T-helper 2 cell treated with Interferon-gamma antibody and Interleukin-4, amounts not matched to agents 5 μg/mL and 100 μg/mL, for 36 hours (primary cell): ENCODE data around the gene BLOC1S2.
A peak's percentile ranks its signal among the peaks of the same experiment; 100 is the strongest.

Source experiments
- DNase-seq: peaks from one replicate; pipeline ENCODE4 v3.0.0; 2021; ENCODE audit warnings: low spot score
- H3K27ac Mint-ChIP-seq: one replicate; pipeline ENCODE4 v1.8.0; 2021; ENCODE audit warnings: mild to moderate bottlenecking, mixed read lengths
- H3K27me3 Mint-ChIP-seq: one replicate; pipeline ENCODE4 v1.8.0; 2021; ENCODE audit warnings: low read depth, mixed read lengths
- H3K36me3 Mint-ChIP-seq: one replicate; pipeline ENCODE4 v1.8.0; 2021; ENCODE audit warnings: low read depth, mixed read lengths
- H3K4me1 Mint-ChIP-seq: one replicate; pipeline ENCODE4 v1.8.0; 2021; ENCODE audit warnings: low read depth, mixed read lengths
- H3K4me3 Mint-ChIP-seq: one replicate; pipeline ENCODE4 v1.8.0; 2022; ENCODE audit warnings: mild to moderate bottlenecking, moderate library complexity, mixed read lengths
- H3K9me3 Mint-ChIP-seq: one replicate; pipeline ENCODE4 v1.8.0; 2021; ENCODE audit warnings: mixed read lengths

The BLOC1S2 gene

GRCh38 chr10:100286051-100287033 lies at the start of gene BLOC1S2:
TSS of gene BLOC1S2 (minus strand) at chr10:100286680. CDS start at chr10:100286659, 21 bp downstream.
- Mint-ChIP-seq H3K9me3 (no peaks in the 10 kb centered on the region), H3K4me1 (peaks cover 22% of the 10 kb centered on the region), H3K36me3 (peaks cover 7% of the 10 kb centered on the region), H3K27ac (peak within 1 kb of the TSS; percentile 97), H3K27me3 (no peaks in the 10 kb centered on the region), H3K4me3 (peak within 1 kb of the TSS; percentile 97)
- DNase-seq = peak; percentile 94

DNA sequence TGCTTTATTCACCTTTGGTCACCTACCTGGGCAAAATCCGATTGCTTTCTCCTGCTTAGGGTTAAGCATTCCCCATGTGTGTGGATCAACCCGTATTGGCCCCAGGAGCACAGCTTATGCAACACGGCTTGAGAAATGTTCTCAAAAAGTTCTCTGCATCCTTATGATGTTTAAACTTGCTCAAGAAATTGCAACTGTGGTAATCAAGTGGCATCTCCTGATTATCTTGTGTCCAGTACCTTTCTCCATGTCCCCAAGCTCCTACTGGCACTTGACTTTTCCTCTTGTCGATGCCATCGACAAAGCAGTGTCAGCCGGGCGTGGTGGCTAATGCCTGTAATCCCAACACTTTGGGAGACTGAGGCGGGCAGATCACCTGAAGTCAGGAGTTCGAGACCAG lies 48.3 kb upstream of the BLOC1S2 start:
- Mint-ChIP-seq H3K9me3 (no peaks in the 10 kb centered on the region), H3K27me3 (peaks cover 32% of the 10 kb centered on the region), H3K4me1 (peaks cover 11% of the 10 kb centered on the region), H3K27ac (no peak overlapping the region), H3K4me3 (no peak overlapping the region), H3K36me3 (no peaks in the 10 kb centered on the region)
- no peak for DNase-seq

- Mint-ChIP-seq H3K27me3 (peaks cover 32% of the 10 kb centered on the region), H3K4me3 (no peak overlapping the region)
- no peak for DNase-seq
Measured at GRCh38 chr10:100333661-100334440, 47.4 kb upstream of the BLOC1S2 start.

GRCh38 chr10:100333106-100333505 lies 46.6 kb upstream of the BLOC1S2 start:
- DNase-seq = no peak
- peaks cover 32% of the 10 kb centered on the region for H3K27me3 Mint-ChIP-seq
- H3K27ac Mint-ChIP-seq = no peak overlapping the region
- H3K36me3 Mint-ChIP-seq = no peaks in the 10 kb centered on the region
- peaks cover 3% of the 10 kb centered on the region for H3K4me1 Mint-ChIP-seq
- H3K4me3 Mint-ChIP-seq = no peak overlapping the region
- H3K9me3 Mint-ChIP-seq = no peaks in the 10 kb centered on the region

More at GRCh38 chr10:100333661-100334440, 47.4 kb upstream of the BLOC1S2 start:
- H3K36me3 Mint-ChIP-seq = no peaks in the 10 kb centered on the region
- H3K27ac Mint-ChIP-seq = no peak overlapping the region
- peaks cover 5% of the 10 kb centered on the region for H3K4me1 Mint-ChIP-seq
- no peaks in the 10 kb centered on the region for H3K9me3 Mint-ChIP-seq

GRCh38 chr10:100330079-100330478 lies 43.6 kb upstream of the BLOC1S2 start, which contains the start of gene PKD2L1:
TSS of gene PKD2L1 (minus strand) at chr10:100330228. CDS start at chr10:100330103, 125 bp downstream.
- DNase-seq = no peak
- Mint-ChIP-seq H3K27me3 (peaks cover 32% of the 10 kb centered on the region), H3K27ac (no peak within 1 kb of the TSS), H3K36me3 (no peaks in the 10 kb centered on the region), H3K4me1 (peaks cover 21% of the 10 kb centered on the region), H3K9me3 (no peaks in the 10 kb centered on the region), H3K4me3 (no peak within 1 kb of the TSS)

DNA sequence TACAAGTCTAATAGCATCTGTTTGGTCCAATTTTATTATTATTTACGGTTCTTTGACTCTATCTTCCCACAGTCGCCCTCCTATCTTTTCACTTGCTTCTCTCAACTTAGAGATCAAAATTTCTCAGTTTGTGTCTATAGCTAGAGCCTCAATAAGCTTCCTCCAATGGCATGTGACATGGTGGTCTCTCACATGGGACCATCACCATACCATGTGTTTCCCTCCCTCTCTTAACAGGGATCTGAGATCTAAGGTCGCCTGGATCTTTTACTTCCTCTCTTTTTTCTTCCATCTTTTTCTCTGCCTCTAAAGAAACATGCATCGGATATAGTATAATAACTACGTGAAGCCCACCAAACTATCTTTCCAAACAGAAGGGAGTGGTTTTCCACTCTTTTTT lies 41.7 kb upstream of the BLOC1S2 start:
- H3K4me1 Mint-ChIP-seq = peaks cover 21% of the 10 kb centered on the region
- H3K4me3 Mint-ChIP-seq = no peak overlapping the region
- DNase-seq = no peak
- no peaks in the 10 kb centered on the region for H3K9me3 Mint-ChIP-seq
- H3K27me3 Mint-ChIP-seq = peaks cover 22% of the 10 kb centered on the region
- H3K27ac Mint-ChIP-seq = peak overlapping the region; percentile 3
- no peaks in the 10 kb centered on the region for H3K36me3 Mint-ChIP-seq

DNA sequence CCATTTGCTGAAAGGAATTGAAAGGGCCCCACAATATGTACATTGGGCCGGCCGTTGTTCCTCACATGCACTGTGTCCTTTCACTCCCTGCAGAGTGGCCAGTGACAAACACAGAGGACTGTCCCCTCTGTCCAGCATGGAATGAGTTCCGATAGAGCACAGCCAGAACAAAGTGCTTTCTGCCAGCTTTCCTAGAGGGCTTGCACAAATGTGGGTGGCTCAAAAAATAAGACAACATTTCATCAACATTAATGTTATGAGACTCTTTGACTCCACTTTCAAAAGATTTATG lies 41.2 kb upstream of the BLOC1S2 start:
- peaks cover 21% of the 10 kb centered on the region for H3K4me1 Mint-ChIP-seq
- H3K27ac Mint-ChIP-seq = no peak overlapping the region
- H3K27me3 Mint-ChIP-seq = peaks cover 16% of the 10 kb centered on the region

GRCh38 chr10:100327007-100327717 lies 40.7 kb upstream of the BLOC1S2 start:
- H3K36me3 Mint-ChIP-seq = no peaks in the 10 kb centered on the region
- peak overlapping the region; percentile 32 for H3K4me3 Mint-ChIP-seq
- H3K4me1 Mint-ChIP-seq = peaks cover 21% of the 10 kb centered on the region
- peak overlapping the region; percentile 77 for H3K27ac Mint-ChIP-seq
- no peaks in the 10 kb centered on the region for H3K9me3 Mint-ChIP-seq
- DNase-seq = peak; percentile 52
- peaks cover 14% of the 10 kb centered on the region for H3K27me3 Mint-ChIP-seq

More for the DNA sequence above, 41.2 kb upstream of the BLOC1S2 start:
- Mint-ChIP-seq H3K36me3 (no peaks in the 10 kb centered on the region), H3K9me3 (no peaks in the 10 kb centered on the region), H3K4me3 (no peak overlapping the region)
- DNase-seq = no peak

- no peaks in the 10 kb centered on the region for H3K9me3 Mint-ChIP-seq
- H3K4me1 Mint-ChIP-seq = peaks cover 21% of the 10 kb centered on the region
- no peaks in the 10 kb centered on the region for H3K36me3 Mint-ChIP-seq
- H3K4me3 Mint-ChIP-seq = no peak overlapping the region
- H3K27ac Mint-ChIP-seq = no peak overlapping the region
- no peak for DNase-seq
- peaks cover 19% of the 10 kb centered on the region for H3K27me3 Mint-ChIP-seq
Measured at GRCh38 chr10:100325158-100325557, 38.7 kb upstream of the BLOC1S2 start.

GRCh38 chr10:100319707-100320402 lies 33.4 kb upstream of the BLOC1S2 start:
- no peak overlapping the region for H3K27ac Mint-ChIP-seq
- H3K36me3 Mint-ChIP-seq = no peaks in the 10 kb centered on the region
- no peak for DNase-seq
- no peak overlapping the region for H3K4me3 Mint-ChIP-seq
- peaks cover 40% of the 10 kb centered on the region for H3K27me3 Mint-ChIP-seq
- H3K9me3 Mint-ChIP-seq = no peaks in the 10 kb centered on the region
- H3K4me1 Mint-ChIP-seq = no peaks in the 10 kb centered on the region

- H3K9me3 Mint-ChIP-seq = no peaks in the 10 kb centered on the region
- peaks cover 47% of the 10 kb centered on the region for H3K27me3 Mint-ChIP-seq
- DNase-seq = no peak
- no peak overlapping the region for H3K27ac Mint-ChIP-seq
- H3K4me3 Mint-ChIP-seq = no peak overlapping the region
- no peaks in the 10 kb centered on the region for H3K36me3 Mint-ChIP-seq
- H3K4me1 Mint-ChIP-seq = no peaks in the 10 kb centered on the region
Measured at GRCh38 chr10:100318207-100318606, 31.7 kb upstream of the BLOC1S2 start.

DNA sequence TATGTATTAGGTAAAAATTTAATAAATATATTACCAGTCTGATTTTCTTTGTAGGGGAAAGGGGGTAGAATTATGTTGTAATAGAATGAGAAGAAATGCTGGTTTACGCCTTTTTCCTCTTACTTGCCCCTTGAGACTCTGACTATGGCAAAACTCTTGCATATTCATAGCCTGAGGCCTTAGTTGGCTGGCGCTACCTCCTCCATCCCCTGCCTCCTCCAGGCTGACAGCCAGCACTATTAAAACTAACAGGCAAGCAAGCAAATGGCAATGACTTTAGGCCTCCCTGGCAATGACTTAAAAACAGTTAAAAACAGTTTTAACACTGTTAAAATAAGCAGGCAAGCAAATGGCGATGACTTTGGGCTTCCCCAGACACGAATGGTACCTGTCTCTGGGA lies 29.1 kb upstream of the BLOC1S2 start:
- peaks cover 60% of the 10 kb centered on the region for H3K27me3 Mint-ChIP-seq
- no peaks in the 10 kb centered on the region for H3K4me1 Mint-ChIP-seq
- no peaks in the 10 kb centered on the region for H3K9me3 Mint-ChIP-seq
- no peak for DNase-seq
- no peak overlapping the region for H3K4me3 Mint-ChIP-seq
- H3K36me3 Mint-ChIP-seq = no peaks in the 10 kb centered on the region
- no peak overlapping the region for H3K27ac Mint-ChIP-seq

DNA sequence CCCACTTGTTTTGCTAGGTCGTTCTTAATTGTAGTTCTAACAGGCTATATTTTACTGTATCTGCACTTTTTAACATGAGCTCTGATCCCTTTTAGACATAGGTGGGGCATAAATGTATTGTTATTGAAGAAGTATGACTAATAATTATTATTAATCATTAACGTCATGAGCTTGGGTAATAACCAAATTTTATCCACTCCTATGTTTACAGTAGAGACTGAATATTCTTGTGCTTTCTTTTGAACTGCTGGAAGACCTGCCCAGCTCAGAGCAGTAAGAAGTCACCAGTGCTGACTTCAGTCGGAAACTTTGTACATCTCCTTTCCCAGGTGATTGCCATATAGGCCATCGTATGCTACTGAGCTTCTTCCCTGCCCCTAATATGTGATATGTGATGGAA lies 24.8 kb upstream of the BLOC1S2 start:
- H3K36me3 Mint-ChIP-seq = no peaks in the 10 kb centered on the region
- H3K4me1 Mint-ChIP-seq = no peaks in the 10 kb centered on the region
- H3K9me3 Mint-ChIP-seq = no peaks in the 10 kb centered on the region
- H3K27ac Mint-ChIP-seq = no peak overlapping the region
- no peak for DNase-seq
- peaks cover 67% of the 10 kb centered on the region for H3K27me3 Mint-ChIP-seq
- no peak overlapping the region for H3K4me3 Mint-ChIP-seq
